IPS-15b (cell line): ENCODE measurements around the gene SFXN3.

Experiments
- H3K27me3 ChIP-seq: one replicate; pipeline ENCODE4 v1.6.1; 2013; ENCODE audit warnings: low read length; ENCODE audit not compliant: control insufficient read depth, insufficient read depth
- H3K36me3 ChIP-seq: one replicate; pipeline ENCODE4 v1.6.1; 2013; ENCODE audit warnings: low read length; ENCODE audit not compliant: control insufficient read depth, insufficient read depth
- H3K4me1 ChIP-seq: one replicate; pipeline ENCODE4 v1.6.1; 2013; ENCODE audit warnings: mild to moderate bottlenecking, low read length; ENCODE audit not compliant: control insufficient read depth, insufficient read depth
- H3K4me3 ChIP-seq: one replicate; pipeline ENCODE4 v1.5.1; 2013; ENCODE audit warnings: low read depth, low read length
- H3K9ac ChIP-seq: one replicate; pipeline ENCODE4 v1.6.1; 2013; ENCODE audit warnings: low read depth, mild to moderate bottlenecking, low read length
- H3K9me3 ChIP-seq: one replicate; pipeline ENCODE4 v1.6.1; 2013; ENCODE audit warnings: mild to moderate bottlenecking, low read length; ENCODE audit not compliant: control insufficient read depth, insufficient read depth

SFXN3 gene

GRCh38 chr10:100993986-100994708 lies 36.9 kb upstream of the SFXN3 start:
- Histone ChIP-seq H3K36me3 (peaks cover 33% of the 10 kb centered on the region), H3K4me3 (no peak overlapping the region), H3K27me3 (no peaks in the 10 kb centered on the region), H3K9ac (no peak overlapping the region), H3K9me3 (no peaks in the 10 kb centered on the region), H3K4me1 (peaks cover 13% of the 10 kb centered on the region)

GRCh38 chr10:100995181-100995580 lies 35.9 kb upstream of the SFXN3 start:
- Histone ChIP-seq H3K9ac (no peak overlapping the region), H3K27me3 (no peaks in the 10 kb centered on the region), H3K36me3 (peaks cover 25% of the 10 kb centered on the region), H3K4me1 (peaks cover 13% of the 10 kb centered on the region), H3K4me3 (no peak overlapping the region), H3K9me3 (no peaks in the 10 kb centered on the region)

- H3K4me1 ChIP-seq: peaks cover 13% of the 10 kb centered on the region
- peak overlapping the region; percentile 79 for H3K4me3 ChIP-seq
- H3K9ac ChIP-seq: peak overlapping the region; percentile 65
- peaks cover 11% of the 10 kb centered on the region for H3K36me3 ChIP-seq
- no peaks in the 10 kb centered on the region for H3K27me3 ChIP-seq
- no peaks in the 10 kb centered on the region for H3K9me3 ChIP-seq
These were observed 34.2 kb upstream of the SFXN3 start for GRCh38 chr10:100996678-100997359.

GRCh38 chr10:100997360-100998182 lies 33.5 kb upstream of the SFXN3 start:
- Histone ChIP-seq H3K9me3 (no peaks in the 10 kb centered on the region), H3K4me1 (peaks cover 13% of the 10 kb centered on the region), H3K36me3 (peaks cover 13% of the 10 kb centered on the region), H3K4me3 (peak overlapping the region; percentile 79), H3K9ac (peak overlapping the region; percentile 60), H3K27me3 (no peaks in the 10 kb centered on the region)

- H3K27me3 ChIP-seq: no peaks in the 10 kb centered on the region
- peaks cover 13% of the 10 kb centered on the region for H3K4me1 ChIP-seq
- H3K36me3 ChIP-seq: peaks cover 12% of the 10 kb centered on the region
- H3K4me3 ChIP-seq: peak overlapping the region; percentile 79
- H3K9ac ChIP-seq: peak overlapping the region; percentile 12
- no peaks in the 10 kb centered on the region for H3K9me3 ChIP-seq
These were observed 32.6 kb upstream of the SFXN3 start for GRCh38 chr10:100998183-100998990.

GRCh38 chr10:100998991-100999741 lies 31.9 kb upstream of the SFXN3 start:
- H3K9me3 ChIP-seq: no peaks in the 10 kb centered on the region
- H3K4me3 ChIP-seq: peak overlapping the region; percentile 79
- peaks cover 13% of the 10 kb centered on the region for H3K4me1 ChIP-seq
- H3K27me3 ChIP-seq: no peaks in the 10 kb centered on the region
- H3K36me3 ChIP-seq: peaks cover 6% of the 10 kb centered on the region
- peak overlapping the region; percentile 83 for H3K9ac ChIP-seq

GRCh38 chr10:100999742-101000126 lies 31.3 kb upstream of the SFXN3 start, which contains the start of gene LZTS2:
Gene LZTS2, plus strand, starts transcription at chr10:100999808. Its CDS starts 2,731 bp downstream, at chr10:101002539.
- peak within 1 kb of the TSS; percentile 79 for H3K4me3 ChIP-seq
- no peaks in the 10 kb centered on the region for H3K9me3 ChIP-seq
- no peaks in the 10 kb centered on the region for H3K27me3 ChIP-seq
- peaks cover 10% of the 10 kb centered on the region for H3K4me1 ChIP-seq
- peak within 1 kb of the TSS; percentile 83 for H3K9ac ChIP-seq
- H3K36me3 ChIP-seq: peaks cover 6% of the 10 kb centered on the region

GRCh38 chr10:101000127-101000914 lies 30.7 kb upstream of the SFXN3 start:
- peaks cover 10% of the 10 kb centered on the region for H3K4me1 ChIP-seq
- peaks cover 7% of the 10 kb centered on the region for H3K36me3 ChIP-seq
- H3K27me3 ChIP-seq: no peaks in the 10 kb centered on the region
- peak overlapping the region; percentile 70 for H3K9ac ChIP-seq
- H3K9me3 ChIP-seq: no peaks in the 10 kb centered on the region
- H3K4me3 ChIP-seq: peak overlapping the region; percentile 73

GRCh38 chr10:101000915-101001658 lies 29.9 kb upstream of the SFXN3 start:
- H3K4me1 ChIP-seq: peaks cover 10% of the 10 kb centered on the region
- no peaks in the 10 kb centered on the region for H3K27me3 ChIP-seq
- peak overlapping the region; percentile 73 for H3K4me3 ChIP-seq
- H3K36me3 ChIP-seq: peaks cover 11% of the 10 kb centered on the region
- no peak overlapping the region for H3K9ac ChIP-seq
- H3K9me3 ChIP-seq: no peaks in the 10 kb centered on the region

- Histone ChIP-seq H3K4me1 (peaks cover 5% of the 10 kb centered on the region), H3K9me3 (no peaks in the 10 kb centered on the region), H3K36me3 (peaks cover 16% of the 10 kb centered on the region), H3K27me3 (no peaks in the 10 kb centered on the region), H3K9ac (no peak overlapping the region), H3K4me3 (no peak overlapping the region)
These were observed 29.4 kb upstream of the SFXN3 start for GRCh38 chr10:101001659-101002035.
